Hepatic stellate cell (primary cell): Measurements from ENCODE around the gene SPEG.

Source experiments
- DNase-seq: peaks from one replicate; pipeline ENCODE4 v3.0.0; 2011; ENCODE audit warnings: low spot score

SPEG gene

DNA sequence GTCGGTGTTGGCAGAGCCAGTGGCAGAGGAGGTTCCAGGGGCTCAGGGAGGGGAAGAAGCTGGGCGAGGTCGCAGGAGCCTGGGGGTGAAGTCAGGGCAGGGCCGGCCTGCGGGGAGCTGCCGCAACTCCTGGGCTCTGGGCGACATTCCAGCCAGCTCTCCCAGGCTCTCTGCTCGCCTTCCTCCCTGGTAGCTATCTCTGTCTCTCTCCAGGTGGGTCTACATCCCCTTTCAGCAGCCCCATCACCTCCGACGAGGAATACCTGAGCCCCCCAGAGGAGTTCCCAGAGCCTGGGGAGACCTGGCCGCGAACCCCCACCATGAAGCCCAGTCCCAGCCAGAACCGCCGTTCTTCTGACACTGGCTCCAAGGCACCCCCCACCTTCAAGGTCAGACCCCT, 27.0 kb downstream of the SPEG start:
- DNase-seq = no peak

DNA sequence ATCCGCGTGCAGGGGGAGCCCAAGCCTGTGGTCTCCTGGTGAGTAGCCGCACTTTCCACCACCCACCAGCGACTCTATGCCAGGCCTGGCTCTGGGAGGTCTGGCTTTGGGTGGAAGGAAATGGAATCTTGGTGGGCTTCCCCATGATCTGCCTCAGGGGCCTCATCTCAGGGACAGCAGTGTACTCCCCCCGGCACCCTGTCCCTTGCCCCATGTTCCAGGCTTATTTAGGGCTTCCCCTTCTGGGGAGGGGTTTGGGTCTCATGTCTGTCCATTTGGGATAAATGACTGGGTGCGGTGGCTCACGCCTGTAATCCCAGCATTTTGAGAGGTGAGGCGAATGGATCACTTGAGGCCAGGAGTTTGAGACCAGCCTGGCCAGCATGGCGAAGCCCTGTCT, 27.7 kb downstream of the SPEG start:
- no peak for DNase-seq

DNA sequence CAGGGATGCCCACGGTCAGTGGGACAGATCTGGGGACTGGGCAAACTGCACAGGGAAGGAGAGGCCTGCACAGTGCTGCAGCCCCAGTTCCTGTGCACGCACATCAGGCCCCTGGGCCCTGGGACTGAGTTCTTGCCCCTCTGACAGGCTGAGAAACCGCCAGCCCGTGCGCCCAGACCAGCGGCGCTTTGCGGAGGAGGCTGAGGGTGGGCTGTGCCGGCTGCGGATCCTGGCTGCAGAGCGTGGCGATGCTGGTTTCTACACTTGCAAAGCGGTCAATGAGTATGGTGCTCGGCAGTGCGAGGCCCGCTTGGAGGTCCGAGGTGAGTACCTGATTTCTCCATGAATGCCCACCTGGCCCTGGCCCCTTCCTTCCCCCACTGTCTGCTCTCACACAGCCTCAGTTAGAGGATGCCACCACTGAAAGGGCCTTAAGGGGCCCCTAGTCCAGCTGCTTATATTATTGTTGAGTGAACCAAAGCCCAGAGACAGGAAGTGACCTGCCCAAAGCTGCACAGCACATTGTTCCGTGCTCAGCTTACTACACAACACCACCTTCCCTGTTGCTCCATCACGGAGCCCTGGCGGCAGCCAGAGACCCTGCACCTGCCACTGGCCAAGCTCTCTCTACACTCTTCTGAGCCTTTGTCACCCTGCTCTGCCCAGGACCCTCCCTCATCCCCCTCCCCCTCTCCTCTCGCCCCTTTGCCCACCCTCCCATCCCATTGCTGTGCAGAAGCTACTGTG, 29.8 kb downstream of the SPEG start:
- DNase-seq = no peak

DNA sequence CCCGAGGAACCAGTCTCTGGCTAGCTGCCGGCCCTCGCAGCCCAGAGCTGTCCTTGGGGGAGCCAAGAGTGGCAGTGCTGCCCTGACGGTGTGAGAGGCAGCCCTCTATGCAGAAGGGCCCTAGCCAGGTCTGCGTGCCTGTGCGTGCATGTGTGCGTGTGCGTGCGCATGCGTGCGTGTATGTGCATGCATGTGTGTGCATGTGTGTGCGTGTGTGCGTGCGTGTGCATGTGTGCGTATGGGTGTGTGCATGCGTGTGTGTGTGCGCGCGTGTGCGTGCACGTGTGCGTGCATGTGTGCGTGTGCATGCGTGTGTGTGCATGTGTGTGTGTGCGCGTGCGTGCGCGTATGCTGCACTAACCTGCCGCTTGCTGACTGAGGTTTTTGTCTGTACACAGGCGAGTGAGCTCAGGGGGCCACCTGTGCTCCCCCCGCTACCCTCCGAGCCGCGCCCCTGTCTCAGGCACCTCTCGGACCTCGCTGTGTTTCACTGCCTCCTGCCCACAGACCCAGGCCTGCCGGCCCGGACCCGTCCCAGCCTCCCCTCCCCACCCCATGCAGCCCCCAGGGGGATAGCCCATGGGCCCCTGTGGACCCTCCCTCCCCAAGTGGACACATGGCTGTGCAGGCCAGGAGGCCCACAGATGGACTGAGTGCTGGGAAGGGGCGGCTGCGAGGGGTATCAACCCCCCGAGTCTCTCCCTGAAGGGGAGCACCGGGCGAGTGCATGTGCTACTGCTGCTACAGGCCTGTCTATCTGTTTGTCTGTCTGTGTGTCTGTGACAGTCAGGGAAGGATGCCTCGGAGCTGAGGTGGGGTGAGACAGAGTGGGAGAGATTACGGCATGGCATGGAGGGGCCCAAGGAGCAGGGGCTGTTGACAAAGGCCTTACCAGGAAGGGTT, 31.3 kb downstream of the SPEG start:
- DNase-seq = no peak

DNA sequence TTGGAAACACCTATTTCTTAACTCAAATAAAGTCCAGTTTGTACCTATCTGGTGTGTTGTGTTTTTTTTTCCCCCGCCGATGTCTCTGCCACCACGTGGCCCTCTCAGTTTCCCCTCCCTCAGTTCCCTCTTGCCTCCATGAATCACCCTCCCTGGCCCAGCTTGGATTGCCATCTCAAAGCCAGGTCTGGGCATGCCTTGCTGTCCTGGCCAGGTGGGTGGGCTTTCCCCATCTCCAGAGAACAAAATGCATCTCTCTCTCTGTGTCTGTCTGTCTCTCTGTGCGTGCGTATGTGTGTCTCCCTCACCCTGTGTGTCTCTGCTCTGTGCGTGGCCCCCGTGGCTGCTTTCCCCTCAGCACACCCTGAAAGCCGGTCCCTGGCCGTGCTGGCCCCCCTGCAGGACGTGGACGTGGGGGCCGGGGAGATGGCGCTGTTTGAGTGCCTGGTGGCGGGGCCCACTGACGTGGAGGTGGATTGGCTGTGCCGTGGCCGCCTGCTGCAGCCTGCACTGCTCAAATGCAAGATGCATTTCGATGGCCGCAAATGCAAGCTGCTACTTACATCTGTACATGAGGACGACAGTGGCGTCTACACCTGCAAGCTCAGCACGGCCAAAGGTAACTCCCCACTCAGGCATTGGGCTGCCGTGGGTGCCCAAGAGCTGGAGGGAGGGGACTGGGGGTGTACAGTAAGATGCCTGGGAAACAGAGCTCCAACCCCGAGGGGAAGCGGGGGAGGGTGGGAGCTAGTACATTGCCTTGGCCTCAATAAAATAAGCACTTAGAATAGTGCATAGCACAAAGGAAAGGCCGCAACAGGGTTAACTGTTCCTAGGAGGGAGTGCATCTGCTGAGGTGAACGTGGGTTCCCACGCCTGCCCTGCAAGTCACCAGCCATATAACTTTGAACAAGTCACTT, 32.4 kb downstream of the SPEG start:
- no peak for DNase-seq

DNA sequence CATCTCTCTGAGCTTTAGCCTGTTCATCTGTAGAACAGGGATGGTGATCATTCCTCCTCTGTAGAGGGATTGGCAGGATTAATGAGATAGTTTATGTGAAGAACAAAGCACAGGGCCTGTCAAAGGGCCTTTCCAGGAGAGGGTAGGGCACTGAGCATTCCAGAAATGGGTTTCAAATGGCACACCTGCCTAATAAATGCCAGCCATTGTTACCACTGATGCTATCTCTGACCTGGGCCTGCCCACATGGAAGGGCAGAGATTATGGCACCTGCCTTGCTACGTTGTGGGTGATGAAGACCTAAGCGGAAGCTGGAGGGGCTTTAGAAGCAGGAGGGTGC, 33.1 kb downstream of the SPEG start:
- DNase-seq = no peak

DNA sequence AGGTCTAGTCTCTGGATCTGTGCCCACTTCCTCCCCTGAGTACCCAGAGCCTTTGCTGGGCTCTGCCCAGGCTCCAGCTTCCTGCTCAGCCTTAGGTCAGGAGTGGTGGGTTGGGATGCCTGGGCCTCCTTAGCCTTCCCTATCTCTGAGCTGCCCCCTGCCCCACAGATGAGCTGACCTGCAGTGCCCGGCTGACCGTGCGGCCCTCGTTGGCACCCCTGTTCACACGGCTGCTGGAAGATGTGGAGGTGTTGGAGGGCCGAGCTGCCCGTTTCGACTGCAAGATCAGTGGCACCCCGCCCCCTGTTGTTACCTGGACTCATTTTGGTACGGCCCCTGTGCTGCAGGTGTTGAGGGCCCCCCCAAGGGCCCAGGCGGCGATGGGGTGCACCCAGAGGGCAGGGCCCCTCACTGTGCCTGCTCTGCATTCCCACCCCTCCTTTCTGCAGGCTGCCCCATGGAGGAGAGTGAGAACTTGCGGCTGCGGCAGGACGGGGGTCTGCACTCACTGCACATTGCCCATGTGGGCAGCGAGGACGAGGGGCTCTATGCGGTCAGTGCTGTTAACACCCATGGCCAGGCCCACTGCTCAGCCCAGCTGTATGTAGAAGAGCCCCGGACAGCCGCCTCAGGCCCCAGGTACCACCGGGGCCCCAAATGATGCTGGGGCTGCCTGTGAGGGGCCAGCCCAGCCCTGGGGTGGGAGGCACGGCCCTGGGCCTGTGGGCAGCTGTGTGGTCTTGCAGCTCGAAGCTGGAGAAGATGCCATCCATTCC, 34.0 kb downstream of the SPEG start:
- DNase-seq = no peak

DNA sequence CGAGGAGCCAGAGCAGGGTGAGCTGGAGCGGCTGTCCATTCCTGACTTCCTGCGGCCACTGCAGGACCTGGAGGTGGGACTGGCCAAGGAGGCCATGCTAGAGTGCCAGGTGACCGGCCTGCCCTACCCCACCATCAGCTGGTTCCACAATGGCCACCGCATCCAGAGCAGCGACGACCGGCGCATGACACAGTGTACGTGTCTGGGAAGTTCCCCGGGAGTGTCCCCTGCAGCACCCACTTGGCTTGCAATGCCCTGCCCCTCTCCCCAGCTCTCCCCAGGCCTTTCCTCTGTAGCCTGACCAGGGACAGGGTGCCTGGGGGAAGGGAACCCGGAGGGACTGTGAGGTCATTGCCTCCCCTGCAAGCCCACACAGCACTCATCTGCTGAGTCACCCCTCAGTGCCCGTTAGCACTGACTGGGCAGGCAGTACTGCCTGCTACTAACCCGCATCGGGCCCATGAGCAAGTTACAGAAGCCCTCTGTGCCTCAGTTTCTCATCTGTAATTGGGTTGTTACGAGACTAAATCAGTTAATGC, 34.6 kb downstream of the SPEG start:
- DNase-seq = peak; percentile 90

DNA sequence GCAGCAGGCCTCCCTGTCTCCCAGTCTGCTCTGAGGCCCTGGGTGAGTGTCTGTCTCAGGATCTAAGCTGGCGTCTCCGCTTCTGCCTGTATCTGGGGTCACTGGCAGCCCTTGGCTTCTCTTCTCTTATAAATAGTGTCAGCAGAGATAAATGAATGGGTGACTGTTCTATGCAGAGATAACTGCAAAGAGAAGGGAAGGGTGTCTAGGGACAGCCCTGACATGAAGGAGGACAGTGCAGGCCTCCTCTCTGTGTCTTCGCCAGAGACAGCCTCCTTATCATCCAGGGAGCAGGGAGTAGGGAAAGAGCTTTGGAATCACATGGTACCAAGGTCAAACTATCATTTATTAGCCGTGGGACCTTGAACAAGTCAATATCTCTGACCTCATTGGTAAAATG, 35.8 kb downstream of the SPEG start:
- DNase-seq = no peak

DNA sequence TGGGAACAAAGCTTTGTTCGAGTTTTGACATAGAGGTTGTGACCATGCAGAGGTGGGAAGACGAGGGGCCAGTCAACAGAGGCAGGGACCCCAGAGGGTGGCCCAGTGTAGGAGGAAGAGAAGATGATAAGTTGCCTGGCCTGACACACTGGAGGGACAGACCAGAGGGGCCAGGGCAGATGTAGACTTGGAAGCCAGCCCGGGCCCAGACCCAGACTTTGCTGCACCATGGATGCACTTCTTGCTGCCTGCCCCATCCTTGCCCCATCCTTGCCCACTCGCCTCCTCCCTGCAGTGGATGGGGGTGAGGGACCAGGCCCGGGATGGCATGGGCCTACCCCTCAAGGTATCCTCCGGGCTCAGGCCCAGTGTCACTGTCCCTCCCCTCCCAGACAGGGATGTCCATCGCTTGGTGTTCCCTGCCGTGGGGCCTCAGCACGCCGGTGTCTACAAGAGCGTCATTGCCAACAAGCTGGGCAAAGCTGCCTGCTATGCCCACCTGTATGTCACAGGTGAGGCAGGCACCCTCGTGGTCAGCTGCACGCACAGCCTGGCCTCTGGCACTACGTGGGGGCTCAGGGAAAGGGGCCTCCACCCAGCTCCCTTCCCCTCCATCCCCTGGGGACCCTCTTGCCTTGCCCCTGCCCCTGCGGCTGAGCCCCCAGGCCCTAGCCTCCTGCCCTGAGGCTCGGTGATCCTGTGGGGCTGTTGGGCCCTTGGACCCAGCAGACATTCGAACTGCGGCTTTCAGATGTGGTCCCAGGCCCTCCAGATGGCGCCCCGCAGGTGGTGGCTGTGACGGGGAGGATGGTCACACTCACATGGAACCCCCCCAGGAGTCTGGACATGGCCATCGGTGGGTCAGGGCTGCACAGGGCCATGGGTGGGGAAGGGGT, 37.1 kb downstream of the SPEG start:
- no peak for DNase-seq

DNA sequence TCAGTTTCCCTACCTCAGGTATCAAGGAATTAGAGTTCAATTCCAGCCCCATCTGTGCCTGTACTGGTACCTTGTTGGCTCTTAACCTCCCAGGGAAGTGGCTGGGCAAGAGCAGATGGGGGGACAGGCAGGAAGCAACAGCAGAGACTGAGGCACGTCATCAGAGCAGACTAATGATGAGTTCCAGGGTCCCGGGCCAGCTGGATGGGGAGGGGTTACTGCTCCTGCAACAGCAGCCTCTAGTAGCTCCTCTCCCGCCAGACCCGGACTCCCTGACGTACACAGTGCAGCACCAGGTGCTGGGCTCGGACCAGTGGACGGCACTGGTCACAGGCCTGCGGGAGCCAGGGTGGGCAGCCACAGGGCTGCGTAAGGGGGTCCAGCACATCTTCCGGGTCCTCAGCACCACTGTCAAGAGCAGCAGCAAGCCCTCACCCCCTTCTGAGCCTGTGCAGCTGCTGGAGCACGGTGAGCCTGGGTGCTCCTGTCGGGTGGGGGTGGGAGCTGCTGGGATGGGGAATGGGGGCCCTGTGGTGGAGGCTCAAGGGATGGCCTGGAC, 38.1 kb downstream of the SPEG start:
- DNase-seq = no peak

DNA sequence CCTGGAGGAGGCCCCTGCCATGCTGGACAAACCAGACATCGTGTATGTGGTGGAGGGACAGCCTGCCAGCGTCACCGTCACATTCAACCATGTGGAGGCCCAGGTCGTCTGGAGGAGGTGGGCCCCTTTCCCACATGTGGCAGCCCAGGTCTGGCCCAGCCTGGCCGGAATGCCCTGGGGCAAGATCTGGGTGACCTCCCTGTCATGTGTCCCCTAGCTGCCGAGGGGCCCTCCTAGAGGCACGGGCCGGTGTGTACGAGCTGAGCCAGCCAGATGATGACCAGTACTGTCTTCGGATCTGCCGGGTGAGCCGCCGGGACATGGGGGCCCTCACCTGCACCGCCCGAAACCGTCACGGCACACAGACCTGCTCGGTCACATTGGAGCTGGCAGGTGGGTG, 38.9 kb downstream of the SPEG start:
- no peak for DNase-seq

DNA sequence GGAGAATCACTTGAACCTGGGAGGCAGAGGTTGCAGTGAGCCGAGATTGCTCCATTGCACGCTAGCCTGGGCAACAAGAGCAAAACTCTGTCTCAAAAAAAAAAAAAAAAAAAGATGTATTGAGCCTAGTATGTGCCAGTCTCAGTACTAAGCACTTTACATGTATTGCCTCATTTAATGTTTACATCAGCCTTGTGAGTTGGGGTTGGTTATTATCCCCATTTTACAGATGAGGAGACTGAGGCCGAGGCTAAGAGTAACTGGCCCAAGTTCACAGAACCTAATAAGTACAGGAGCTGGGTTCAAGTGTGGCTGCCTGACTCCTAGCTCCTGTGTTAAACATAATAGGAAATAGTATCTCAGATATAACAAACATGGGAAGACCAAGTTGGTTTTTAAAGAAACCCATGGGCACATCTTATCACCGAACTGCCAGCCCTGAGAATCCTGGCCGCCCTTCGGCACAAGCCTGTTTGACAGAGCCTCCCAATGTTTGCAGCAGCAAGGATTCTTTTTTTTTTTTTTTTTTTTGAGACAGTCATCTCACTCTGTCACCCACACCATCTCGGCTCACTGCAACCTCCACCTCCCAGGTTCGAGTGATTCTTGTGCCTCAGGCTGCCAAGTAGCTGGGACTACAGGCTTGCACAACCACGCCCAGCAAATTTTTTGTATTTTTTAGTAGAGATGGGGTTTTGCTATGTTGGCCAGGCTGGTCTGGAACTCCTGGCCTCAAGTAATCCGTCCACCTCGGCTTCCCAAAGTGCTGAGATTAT, 39.8 kb downstream of the SPEG start:
- no peak for DNase-seq

DNA sequence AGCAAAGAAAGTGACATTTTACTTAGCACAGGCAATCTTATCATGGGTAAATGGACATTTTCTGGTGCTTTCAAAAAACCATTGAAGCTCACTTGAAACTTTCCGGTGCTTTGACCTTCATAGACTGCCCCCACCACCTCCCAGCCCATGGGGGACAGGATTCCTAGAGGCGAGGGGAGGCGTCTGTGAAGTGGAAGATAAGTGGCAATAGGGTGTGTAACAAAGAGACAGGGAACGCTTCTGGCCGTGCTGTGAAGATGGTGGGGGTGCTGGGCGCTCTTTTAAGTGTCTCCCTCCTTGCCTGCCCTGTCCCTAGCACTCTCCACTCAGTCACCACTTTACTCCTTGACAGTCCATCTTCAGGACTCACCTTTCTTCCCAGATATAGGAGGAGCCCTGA, 40.6 kb downstream of the SPEG start:
- DNase-seq = no peak

DNA sequence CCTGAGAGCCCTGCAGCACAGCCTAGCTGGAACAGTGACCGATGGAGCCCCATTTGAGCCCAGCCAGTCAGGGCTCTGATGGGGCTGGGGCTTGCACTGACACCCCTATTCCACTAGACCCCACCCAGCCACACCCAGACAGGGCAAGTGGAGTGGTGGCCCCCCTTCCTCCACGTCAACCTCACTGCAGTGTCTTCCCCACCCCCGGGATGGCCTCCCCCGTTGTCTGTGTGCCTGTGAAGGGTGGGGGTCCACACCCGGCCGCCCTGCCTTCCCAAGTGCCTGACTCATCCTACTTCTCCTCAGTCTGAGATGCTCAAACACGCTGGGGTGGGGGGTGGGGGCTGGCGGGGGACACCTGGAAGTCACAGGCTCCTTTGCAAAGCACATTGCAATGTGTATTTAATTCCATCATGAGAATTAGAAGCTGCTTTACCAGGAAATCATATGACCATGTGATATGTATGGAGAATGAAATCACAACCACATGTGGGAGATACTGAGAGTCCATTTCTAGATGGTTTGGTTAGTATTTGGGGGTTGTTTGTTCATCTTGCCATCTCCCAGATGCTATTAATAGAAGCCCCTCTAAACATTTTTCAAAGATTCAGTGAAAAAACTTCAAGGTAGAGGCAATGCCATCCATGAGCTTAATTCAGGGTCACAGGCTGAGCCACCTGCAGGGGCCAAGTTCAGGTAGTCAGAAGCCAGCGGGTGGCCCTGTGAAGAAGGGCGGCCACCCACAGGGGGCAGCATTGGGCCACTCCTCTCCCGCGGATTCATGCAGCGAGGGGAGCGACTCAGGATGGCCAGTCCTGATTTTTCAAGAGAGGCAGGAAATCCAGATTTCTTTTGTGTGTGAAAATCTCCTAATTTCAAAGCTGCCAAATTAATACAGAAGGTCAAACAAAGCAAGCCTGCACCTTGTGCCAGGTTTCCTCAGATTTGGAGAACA, 41.3 kb downstream of the SPEG start:
- peak; percentile 82 for DNase-seq

DNA sequence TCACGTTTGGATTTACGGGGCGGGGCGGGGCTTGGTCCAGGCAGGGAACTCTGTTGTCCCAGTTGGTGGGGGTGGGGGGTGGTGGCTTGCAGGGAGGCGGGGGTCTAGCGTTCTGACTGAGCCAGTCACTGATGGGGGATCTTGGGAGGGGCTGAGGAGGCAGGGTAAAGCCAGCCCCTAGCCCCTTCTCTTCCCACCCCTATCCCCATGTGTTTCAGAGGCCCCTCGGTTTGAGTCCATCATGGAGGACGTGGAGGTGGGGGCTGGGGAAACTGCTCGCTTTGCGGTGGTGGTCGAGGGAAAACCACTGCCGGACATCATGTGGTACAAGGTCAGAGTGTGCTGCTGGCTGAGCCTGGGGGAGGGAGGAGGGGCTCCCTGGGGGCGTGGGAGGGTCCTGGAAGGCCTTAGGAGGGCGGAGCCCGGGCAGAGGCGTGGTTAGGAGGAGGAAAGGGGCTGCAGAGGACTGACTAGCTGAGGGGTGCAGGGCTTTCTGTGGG, 42.1 kb downstream of the SPEG start:
- no peak for DNase-seq

DNA sequence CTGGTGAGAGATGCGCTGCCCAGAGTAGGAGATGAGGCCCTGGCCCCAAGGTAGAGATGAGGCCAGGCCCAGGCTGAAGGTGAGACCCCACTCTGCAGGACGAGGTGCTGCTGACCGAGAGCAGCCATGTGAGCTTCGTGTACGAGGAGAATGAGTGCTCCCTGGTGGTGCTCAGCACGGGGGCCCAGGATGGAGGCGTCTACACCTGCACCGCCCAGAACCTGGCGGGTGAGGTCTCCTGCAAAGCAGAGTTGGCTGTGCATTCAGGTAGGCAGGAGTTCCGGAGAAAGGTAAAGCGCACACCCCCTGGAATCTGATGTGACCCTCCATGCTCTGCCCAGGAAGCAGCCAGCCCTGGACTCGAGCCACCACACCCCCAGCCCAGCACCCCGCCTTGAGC, 42.5 kb downstream of the SPEG start:
- no peak for DNase-seq

DNA sequence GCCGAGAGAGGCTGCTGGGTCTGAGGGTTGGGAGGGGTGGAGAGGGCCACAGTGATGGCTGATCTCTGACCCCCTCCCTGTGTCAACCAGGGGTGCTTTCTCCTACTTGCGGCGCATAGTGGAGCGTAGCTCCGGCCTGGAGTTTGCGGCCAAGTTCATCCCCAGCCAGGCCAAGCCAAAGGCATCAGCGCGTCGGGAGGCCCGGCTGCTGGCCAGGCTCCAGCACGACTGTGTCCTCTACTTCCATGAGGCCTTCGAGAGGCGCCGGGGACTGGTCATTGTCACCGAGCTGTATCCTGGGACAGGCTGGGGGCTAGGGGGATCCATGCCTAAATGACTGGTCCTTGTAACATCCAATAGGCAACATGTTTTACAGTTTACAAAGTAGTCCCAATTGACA, 43.2 kb downstream of the SPEG start:
- no peak for DNase-seq
